Prostate gland (tissue), 2 donors: Measurements from ENCODE around the gene FKBP14. TPM values are rescaled to one million over a fixed set of nuclear protein-coding genes. Genes with fewer than 3 reads are reported as not detected.
"Not testable (repeated sequence)": the region's sequence is repeated elsewhere in the genome, so short reads cannot be mapped to it uniquely, and the experiment has no call there.

Experiments
- DNase-seq: peaks from one replicate; pipeline ENCODE4 v3.0.0-alpha.2; 2019; ENCODE audit warnings: low spot score
- H3K27ac ChIP-seq, 2 donors: fragments of 200-600 bp; sonication (generic); 2 replicates each; pipeline ENCODE4 v1.5.1; 2017 to 2019
- H3K27me3 ChIP-seq: fragments of 200-600 bp; sonication (generic); replicated peaks from 2 replicates; pipeline ENCODE4 v1.5.1; 2019; ENCODE audit not compliant: insufficient read depth
- H3K36me3 ChIP-seq, 2 donors: fragments of 200-600 bp; sonication (generic); 1 replicate in 1 of 2; 2 replicates in 1 of 2; pipeline versions ENCODE4 v1.5.1 to v1.8.1; 2017 to 2019
- H3K4me1 ChIP-seq: fragments of 200-600 bp; sonication (generic); replicated peaks from 2 replicates; pipeline ENCODE4 v1.5.1; 2019
- H3K4me3 ChIP-seq, 2 donors: fragments of 200-600 bp; sonication (generic); 2 replicates each; pipeline ENCODE4 v1.5.1; 2017 to 2019
- H3K9me3 ChIP-seq: fragments of 200-600 bp; sonication (generic); 2 replicates; pipeline ENCODE4 v1.5.1; 2017
- POLR2A ChIP-seq: fragments of 450-650 bp; IDR thresholded peaks from one replicate; pipeline ENCODE4 v1.6.1; 2016; ENCODE audit warnings: antibody characterized with exemption, mild to moderate bottlenecking
- POLR2AphosphoS5 ChIP-seq: sonication (generic); formaldehyde crosslinking; IDR thresholded peaks from one replicate; pipeline ENCODE4 v1.6.1; 2017; ENCODE audit warnings: antibody characterized with exemption
- WGBS: methylation state at CpG from one replicate; pipeline ENCODE4 v1.1.5; 2018; 5-methylcytosine and 5-hydroxymethylcytosine counted together
- intact Hi-C: fragments of 100-400 bp; cut with DNase I; formaldehyde crosslinking; loops from one replicate; pipeline ENCODE4 v1.14.2; 2022
- total RNA-seq, 2 donors: library from RNA; depleted of rRNA; stranded (reverse); fragments of >200 nt; gene quantifications; one replicate each; pipeline ENCODE4 v1.1.0, GENCODE V29; 2016
- TF ChIP-seq, protein P1 (sequence below), 4 experiments: fragments of 200-600 bp in 2 of 4; fragments of 450-650 bp in 2 of 4; sonication (generic) in 2 of 4; IDR thresholded peaks; 1 replicate in 3 of 4; 2 replicates in 1 of 4; pipeline ENCODE4 v1.5.1; 2016 to 2019; ENCODE audit warnings: antibody characterized with exemption in 4 of 4, mild to moderate bottlenecking in 2 of 4, moderate library complexity in 2 of 4

Gene FKBP14
- total RNA-seq, 2 donors from 2014 or later: 8.4 to 9.5 TPM

DNA sequence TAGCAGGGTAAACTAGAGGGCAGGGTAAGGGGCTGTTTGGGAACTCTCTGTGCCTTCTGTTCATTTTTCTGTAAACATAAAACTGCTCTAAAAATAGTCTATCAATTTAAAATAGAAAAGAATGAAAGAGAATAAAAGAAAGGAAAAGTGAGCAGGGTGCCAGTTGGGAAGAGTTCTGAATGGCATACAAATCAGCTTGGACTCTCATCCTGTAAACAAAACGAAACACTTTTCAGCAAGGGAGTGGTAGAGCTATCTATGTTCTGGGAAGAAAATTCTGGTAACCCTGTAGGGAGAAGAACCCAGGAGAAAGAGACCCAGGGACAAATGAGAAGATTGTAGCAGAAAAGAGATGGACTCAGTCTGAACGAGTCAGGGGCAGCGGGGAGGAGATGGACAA, 61.5 kb downstream of the FKBP14 start:
- DNase-seq: no peak
- H3K36me3 ChIP-seq: no peaks in the 10 kb centered on the region
- TF ChIP-seq, protein P1, sequence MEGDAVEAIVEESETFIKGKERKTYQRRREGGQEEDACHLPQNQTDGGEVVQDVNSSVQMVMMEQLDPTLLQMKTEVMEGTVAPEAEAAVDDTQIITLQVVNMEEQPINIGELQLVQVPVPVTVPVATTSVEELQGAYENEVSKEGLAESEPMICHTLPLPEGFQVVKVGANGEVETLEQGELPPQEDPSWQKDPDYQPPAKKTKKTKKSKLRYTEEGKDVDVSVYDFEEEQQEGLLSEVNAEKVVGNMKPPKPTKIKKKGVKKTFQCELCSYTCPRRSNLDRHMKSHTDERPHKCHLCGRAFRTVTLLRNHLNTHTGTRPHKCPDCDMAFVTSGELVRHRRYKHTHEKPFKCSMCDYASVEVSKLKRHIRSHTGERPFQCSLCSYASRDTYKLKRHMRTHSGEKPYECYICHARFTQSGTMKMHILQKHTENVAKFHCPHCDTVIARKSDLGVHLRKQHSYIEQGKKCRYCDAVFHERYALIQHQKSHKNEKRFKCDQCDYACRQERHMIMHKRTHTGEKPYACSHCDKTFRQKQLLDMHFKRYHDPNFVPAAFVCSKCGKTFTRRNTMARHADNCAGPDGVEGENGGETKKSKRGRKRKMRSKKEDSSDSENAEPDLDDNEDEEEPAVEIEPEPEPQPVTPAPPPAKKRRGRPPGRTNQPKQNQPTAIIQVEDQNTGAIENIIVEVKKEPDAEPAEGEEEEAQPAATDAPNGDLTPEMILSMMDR (IDR thresholded peaks at IDR 0.05): no peak
- TF ChIP-seq POLR2A: no peak
- no peak for TF ChIP-seq POLR2AphosphoS5
- no peak overlapping the region for H3K4me3 ChIP-seq
- no peaks in the 10 kb centered on the region for H3K9me3 ChIP-seq
- no peaks in the 10 kb centered on the region for H3K27me3 ChIP-seq
- WGBS: 63% methylated on average over 3 of the region's 3 CpGs
- intact Hi-C loops: no loop called here
- H3K27ac ChIP-seq: no peak overlapping the region
- H3K4me1 ChIP-seq: no peaks in the 10 kb centered on the region

DNA sequence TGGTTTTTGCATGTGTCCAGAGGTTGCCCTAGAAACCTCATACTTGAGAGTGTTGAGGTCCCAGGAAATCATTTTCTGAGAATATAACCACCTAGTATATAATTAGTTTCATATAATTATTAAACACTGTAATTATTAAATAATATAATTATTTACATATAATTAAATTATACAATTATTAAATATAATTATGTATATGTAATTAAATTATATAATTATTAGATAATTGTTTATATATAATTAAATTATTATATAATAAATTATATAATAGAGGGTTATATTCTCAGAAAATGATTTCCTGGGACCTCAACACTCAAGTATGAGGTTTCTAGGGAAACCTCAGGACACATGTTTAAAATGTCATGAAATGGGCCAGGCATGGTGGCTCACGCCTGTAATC, 64.5 kb downstream of the FKBP14 start:
- no peak for DNase-seq
- no peaks in the 10 kb centered on the region for H3K9me3 ChIP-seq
- no peaks in the 10 kb centered on the region for H3K27me3 ChIP-seq
- intact Hi-C loops: no loop called here
- H3K36me3 ChIP-seq: no peaks in the 10 kb centered on the region
- TF ChIP-seq, protein P1 (IDR thresholded peaks at IDR 0.05): no peak
- TF ChIP-seq POLR2AphosphoS5: no peak
- no peak for TF ChIP-seq POLR2A
- WGBS: 97% methylated on average over 1 of the region's 1 CpG
- no peak overlapping the region for H3K27ac ChIP-seq
- no peak overlapping the region for H3K4me3 ChIP-seq
- no peaks in the 10 kb centered on the region for H3K4me1 ChIP-seq

DNA sequence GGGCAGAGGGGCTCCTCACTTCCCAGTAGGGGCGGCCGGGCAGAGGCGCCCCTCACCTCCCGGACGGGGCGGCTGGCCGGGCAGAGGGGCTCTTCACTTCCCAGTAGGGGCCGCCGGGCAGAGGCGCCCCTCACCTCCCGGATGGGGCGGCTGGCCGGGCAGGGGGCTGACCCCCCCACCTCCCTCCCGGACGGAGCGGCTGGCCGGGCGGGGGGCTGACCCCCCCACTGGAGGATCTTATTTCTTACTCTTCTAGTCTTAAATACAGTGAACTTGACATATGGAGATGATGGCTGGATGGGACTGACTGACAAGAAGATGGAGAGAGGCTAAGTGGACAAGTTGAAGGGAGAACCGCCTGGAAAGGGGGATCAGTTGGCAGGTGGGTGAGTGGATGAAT, 64.9 kb downstream of the FKBP14 start:
- 93% methylated on average over 6 of the region's 19 CpGs for WGBS
- DNase-seq, H3K9me3 ChIP-seq, H3K4me3 ChIP-seq, intact Hi-C loops, H3K4me1 ChIP-seq, H3K27me3 ChIP-seq, H3K27ac ChIP-seq, H3K36me3 ChIP-seq: not testable (repeated sequence)

Other genes with a start within 250 kb of the FKBP14 start
- 10 to 100 TPM in 1 of 2 donors, 1 to 10 TPM in 1; 3.0 to 85.9 TPM for gene WIPF3, start 220.2 kb downstream of the FKBP14 start, total RNA-seq
- gene SCRN1, start 36.9 kb downstream of the FKBP14 start, total RNA-seq: 10 to 100 TPM; 33.8 to 99.8 TPM
- 10 to 100 TPM in 1 of 2 donors, 1 to 10 TPM in 1; 5.5 to 12.0 TPM for gene PLEKHA8, start 1.7 kb upstream of the FKBP14 start, total RNA-seq
- gene MTURN, start 108.3 kb upstream of the FKBP14 start, total RNA-seq: 10 to 100 TPM; 22.6 to 26.9 TPM